Colon (tissue), 2 donors: ENCODE results near the gene HPCAL4.

Experiments
- FAIRE-seq: peaks from 2 replicates; lab custom pipeline; 2012; peaks lifted over from hg19 to GRCh38; lab: Jason Lieb, UNC
- donor health status: control.
- donor health status: control.

Gene HPCAL4

GRCh38 chr1:39676948-39677548 lies 14.2 kb downstream of the HPCAL4 start:
- FAIRE-seq: no peak

- FAIRE-seq: no peak
Observed at GRCh38 chr1:39675220-39675619, 16.0 kb downstream of the HPCAL4 start.

DNA sequence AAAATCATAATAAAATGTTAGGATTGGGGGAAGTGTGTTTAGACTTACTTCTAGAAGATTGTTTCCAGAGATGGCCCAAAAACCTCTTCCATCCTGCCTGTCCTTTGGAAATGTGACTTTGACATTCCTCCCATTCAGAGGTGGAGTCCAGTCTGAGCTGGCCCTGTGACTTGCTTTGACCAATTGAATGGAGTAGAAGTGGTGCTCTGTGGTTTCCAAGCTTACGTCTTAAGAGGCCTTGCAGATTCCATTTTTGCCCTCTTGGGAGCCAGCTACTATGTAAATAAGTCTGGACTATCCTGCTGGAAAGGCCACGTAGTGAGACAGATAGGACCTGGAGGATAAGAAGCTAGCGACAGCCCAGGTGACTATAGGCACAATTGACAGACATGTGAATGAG lies 18.0 kb downstream of the HPCAL4 start:
- no peak for FAIRE-seq

DNA sequence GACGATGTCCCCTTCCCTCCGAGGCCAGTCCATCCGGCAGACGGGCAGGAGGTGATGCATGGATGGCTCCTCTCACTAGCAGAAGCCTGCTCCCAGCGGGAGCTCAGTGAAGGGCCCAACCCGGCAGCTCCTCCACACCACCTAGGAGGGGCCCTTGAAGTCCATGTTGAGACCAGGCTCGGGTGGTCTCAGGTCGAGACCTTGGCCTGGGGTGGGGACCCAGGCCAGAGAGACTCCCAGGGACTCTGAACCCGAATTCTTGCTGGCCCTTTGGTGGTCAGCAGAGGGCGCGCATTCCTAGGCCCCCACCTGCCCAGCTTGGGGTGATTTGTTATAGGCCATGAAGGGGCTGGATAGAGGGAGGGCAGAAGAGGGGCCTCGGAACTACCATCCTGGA lies 18.7 kb downstream of the HPCAL4 start:
- no peak for FAIRE-seq

GRCh38 chr1:39671793-39672550 lies 19.3 kb downstream of the HPCAL4 start, which contains the start of gene NT5C1A:
TSS of gene NT5C1A (minus strand) at chr1:39672107. CDS start at chr1:39672038, 69 bp downstream.
- no peak for FAIRE-seq

GRCh38 chr1:39671433-39671792 lies 19.8 kb downstream of the HPCAL4 start:
- no peak for FAIRE-seq

DNA sequence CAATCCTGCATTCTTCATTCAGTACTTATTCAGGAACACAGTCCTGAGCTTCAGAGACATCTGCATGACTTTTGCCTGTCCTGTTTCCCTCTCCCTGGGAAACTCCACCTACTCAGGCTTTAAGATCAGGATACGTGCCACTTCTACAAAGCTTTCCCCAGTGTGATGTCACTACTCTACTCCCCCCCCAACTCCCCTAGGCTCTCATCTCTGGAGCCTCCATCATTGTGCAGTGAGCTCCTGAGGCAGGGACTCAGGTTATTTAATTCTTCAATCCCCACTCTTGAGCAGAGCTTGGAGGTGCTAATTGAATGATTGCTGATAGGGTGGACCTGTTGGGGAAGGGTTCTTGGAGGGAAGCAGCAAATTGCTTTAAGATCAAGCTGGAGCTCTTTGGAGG lies 20.5 kb downstream of the HPCAL4 start:
- FAIRE-seq: no peak

DNA sequence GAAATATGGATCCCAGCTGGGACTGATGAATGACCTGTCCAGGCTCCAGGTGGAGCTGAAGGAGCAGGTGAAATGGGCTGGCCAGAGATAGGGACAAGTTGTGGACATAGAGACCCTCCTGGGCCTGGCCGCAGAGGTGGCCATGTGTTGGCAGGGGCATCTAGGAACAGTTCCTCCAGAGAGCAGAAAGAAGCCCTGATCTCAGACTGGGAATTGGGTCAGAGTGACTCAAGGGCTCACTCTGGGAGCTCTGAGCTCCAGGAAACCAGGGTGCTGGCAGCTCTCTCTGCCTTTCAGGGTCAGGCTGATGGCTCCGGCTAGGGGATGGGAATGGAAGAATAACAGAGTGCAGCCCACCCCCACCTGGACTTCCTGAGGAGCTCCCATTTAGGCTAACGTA lies 22.3 kb downstream of the HPCAL4 start:
- no peak for FAIRE-seq

GRCh38 chr1:39668111-39668510 lies 23.1 kb downstream of the HPCAL4 start:
- FAIRE-seq: no peak

DNA sequence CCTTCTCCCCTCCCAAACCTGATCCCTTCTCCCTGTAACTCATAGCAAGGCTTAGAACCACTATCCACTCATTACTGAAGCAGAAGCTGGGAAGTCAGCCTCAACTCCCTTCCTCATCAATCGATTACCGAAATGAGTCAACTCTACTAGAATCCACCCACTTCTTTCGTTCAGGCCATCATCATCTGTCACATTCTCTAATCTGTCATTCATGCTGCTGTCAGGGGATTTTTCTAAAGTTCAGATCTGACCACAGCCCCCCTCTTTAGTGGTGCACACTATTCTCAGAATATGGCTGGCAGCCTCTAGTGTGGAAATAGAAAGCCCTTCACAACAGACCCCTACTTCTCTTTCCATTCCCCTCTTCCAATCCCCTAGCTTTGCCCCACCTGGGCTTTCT lies 24.5 kb downstream of the HPCAL4 start:
- no peak for FAIRE-seq

DNA sequence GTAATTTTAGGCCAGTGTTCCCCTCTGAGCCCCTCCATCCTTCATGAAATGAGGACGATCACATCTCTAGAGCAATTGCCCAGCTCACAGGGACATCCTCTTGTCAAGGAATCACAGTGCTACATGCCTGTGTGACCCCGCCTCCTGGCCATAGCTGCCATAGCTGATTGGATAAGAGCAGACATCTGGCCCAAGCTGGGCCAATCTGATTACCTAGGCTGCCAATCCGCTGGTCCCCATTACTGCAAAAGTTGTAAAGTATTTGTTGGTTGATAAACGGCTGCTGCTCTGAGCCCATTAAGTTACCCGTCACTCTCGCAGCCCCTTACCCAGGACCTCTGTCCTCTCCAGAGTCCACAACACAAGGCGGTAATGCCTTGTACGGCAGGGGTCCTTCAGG lies 27.7 kb downstream of the HPCAL4 start:
- no peak for FAIRE-seq

DNA sequence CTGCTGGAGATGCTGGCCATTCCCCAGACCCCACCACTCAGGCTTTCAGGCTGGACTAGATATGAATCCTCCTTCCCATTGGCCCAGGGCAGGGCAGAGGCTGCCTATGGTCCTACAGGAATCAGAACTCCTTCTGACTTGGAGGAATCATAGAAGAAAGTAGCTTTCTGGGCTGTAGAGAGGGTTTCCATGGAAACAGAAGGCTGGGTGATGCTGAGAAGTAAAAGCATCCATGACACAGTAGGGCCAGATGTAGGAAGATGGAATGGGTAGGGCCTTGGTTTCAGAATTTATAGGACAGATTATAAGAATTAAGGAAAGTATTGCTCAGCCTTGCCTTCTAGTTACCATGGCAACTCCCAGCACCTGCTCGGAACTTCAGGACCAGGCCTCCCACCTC lies 28.4 kb downstream of the HPCAL4 start:
- FAIRE-seq: no peak

DNA sequence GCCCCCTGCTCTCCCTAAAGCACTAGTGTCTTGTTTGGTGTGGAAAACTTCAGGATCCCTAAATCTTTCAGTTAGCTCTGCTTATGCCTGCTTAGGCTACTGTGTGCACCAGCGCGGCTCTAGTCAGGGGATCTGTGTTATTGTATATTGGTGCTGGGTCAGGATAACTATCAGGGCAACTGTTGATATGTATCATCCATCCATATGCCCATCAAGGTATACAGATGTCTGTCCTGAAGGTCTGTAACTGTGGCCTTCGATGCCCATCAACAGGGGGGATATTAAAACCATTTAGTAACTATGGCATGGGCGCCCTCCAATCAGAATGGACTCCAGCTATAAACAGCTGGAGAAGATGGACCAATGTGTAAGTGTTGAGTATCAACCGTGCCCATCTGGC lies 31.7 kb downstream of the HPCAL4 start:
- no peak for FAIRE-seq

- FAIRE-seq: no peak
Observed at GRCh38 chr1:39659110-39659509, 32.1 kb downstream of the HPCAL4 start.

DNA sequence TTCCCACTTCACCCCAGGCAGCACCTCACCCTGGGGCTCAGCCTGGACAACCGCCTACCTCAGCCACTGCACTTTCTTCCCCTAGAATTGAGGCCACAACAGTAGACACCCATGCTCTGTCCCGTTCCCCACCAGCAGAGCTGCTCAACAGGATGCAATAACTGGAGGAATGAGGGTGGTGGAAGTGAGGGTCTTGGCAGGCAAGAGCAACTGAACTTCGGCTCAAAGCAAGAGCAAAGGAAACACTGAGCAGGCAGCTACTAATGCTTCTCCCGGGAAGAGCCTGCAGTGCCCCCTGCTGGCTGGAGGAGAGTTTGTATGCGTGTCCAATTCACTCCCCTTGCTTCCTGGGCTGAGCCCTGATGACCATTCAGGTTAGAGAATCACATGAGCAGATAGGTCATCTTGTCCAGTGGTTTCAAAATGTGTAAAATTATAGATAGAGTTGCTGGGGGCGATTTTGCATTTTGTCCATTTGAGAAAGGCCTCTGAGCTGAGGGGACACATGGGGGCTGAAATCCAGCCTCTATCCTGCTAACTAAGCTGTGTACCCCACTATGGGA lies 33.2 kb downstream of the HPCAL4 start:
- FAIRE-seq: no peak

DNA sequence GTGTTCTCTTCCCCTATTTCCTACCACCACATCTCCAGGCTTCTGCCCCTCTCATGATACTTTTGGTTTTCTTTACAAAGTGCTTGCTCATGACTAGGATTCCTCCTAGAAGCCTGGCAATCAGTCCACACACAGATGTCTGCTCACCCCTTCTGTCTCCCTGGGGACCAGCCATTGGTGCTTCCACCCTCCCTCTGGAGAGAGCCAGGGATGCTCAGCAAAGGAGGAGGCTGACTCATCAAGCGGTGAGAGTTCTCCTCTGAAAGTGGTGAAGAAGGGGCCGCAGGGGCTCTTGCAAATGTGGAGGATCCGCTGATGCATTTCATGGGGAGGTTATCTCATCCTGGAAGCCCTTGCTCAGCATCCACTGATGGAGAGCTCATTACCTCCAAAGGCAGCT lies 33.8 kb downstream of the HPCAL4 start:
- FAIRE-seq: no peak

DNA sequence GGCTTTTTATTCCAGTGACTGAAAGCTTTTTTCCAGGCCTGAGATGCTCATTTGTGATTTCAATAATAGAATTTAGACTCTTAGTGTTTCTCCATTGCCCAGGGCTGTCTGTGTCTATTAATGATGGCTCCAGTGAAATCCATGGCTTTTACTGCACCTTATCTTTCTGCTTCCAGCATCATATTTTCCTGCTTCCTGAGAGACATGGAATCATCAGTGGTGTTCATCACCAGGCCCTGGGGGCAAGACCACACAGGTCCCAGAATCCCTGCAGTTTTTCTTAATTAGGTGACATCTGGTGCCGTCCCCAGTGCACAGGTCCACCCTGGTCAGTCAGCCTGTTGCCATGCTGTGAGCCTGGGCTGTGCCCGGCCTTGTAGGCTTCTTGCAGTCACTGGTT lies 34.8 kb downstream of the HPCAL4 start:
- no peak for FAIRE-seq

GRCh38 chr1:39655578-39656268 lies 35.5 kb downstream of the HPCAL4 start:
- no peak for FAIRE-seq

- no peak for FAIRE-seq
Observed at GRCh38 chr1:39654291-39654690, 36.9 kb downstream of the HPCAL4 start.

GRCh38 chr1:39653546-39654031 lies 37.6 kb downstream of the HPCAL4 start:
- no peak for FAIRE-seq

GRCh38 chr1:39652554-39652953 lies 38.7 kb downstream of the HPCAL4 start:
- no peak for FAIRE-seq

DNA sequence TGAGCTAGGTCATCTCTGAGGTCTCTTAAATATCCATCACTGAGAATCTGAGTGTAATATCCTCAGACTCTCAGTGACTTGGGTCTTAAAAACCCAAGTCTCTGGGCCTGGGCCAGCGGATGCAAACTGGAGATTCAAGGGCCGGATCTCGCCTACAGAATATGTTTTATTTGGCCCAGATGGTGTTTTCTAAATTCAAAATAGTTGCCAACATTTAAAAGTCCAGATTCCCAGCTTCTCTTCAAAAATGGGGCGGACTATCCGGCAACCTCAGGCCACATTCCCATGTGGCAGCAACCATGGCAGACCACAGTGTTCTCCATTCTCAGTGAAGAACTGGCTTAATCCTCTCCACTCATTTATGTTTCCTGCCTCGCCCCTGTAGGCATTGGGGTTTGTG lies 39.1 kb downstream of the HPCAL4 start:
- no peak for FAIRE-seq

- no peak for FAIRE-seq
Observed at GRCh38 chr1:39650431-39650830, 40.8 kb downstream of the HPCAL4 start.
